ENCODE data around the gene EPHA1.
A peak's percentile ranks its signal among the peaks of the same experiment; 100 is the strongest.

Gene EPHA1
- 16.7 to 45.7 reads per million in 2 donors for total RNA-seq

- peak; percentile 38 for DNase-seq
Observed at GRCh38 chr7:143408686-143409561, at the start of gene EPHA1. TSS of gene EPHA1 (minus strand) at chr7:143408856. CDS start at chr7:143408805, 51 bp downstream.

- DNase-seq: no peak
Observed at GRCh38 chr7:143458263-143458662, 49.6 kb upstream of the EPHA1 start.

GRCh38 chr7:143456992-143457793 is 48.5 kb upstream of the EPHA1 start:
- DNase-seq: no peak

GRCh38 chr7:143455942-143456341 is 47.3 kb upstream of the EPHA1 start:
- no peak for DNase-seq

- DNase-seq: no peak
Observed at GRCh38 chr7:143455491-143455890, 46.8 kb upstream of the EPHA1 start.

- no peak for DNase-seq
Observed at GRCh38 chr7:143454091-143454680, 45.5 kb upstream of the EPHA1 start.

- no peak for DNase-seq
Observed at GRCh38 chr7:143452495-143452894, 43.8 kb upstream of the EPHA1 start.

GRCh38 chr7:143451746-143452145 is 43.1 kb upstream of the EPHA1 start:
- no peak for DNase-seq

- no peak for DNase-seq
Observed at GRCh38 chr7:143451122-143451521, 42.5 kb upstream of the EPHA1 start.

- no peak for DNase-seq
Observed at GRCh38 chr7:143449793-143450192, 41.1 kb upstream of the EPHA1 start.

- no peak for DNase-seq
Observed at GRCh38 chr7:143448429-143448828, 39.8 kb upstream of the EPHA1 start.

- DNase-seq: no peak
Observed at GRCh38 chr7:143447466-143447865, 38.8 kb upstream of the EPHA1 start.

- DNase-seq: no peak
Observed at GRCh38 chr7:143444785-143445184, 36.1 kb upstream of the EPHA1 start.

GRCh38 chr7:143444063-143444782 is 35.6 kb upstream of the EPHA1 start:
- no peak for DNase-seq

GRCh38 chr7:143443153-143443552 is 34.5 kb upstream of the EPHA1 start, which contains the start of gene TAS2R60:
TSS of gene TAS2R60 (plus strand) at chr7:143443453. CDS start at chr7:143443453, 0 bp downstream.
- no peak for DNase-seq

- DNase-seq: no peak
Observed at GRCh38 chr7:143439866-143440265, 31.2 kb upstream of the EPHA1 start.

GRCh38 chr7:143437578-143437977 is 28.9 kb upstream of the EPHA1 start:
- DNase-seq: no peak

GRCh38 chr7:143436325-143436946 is 27.8 kb upstream of the EPHA1 start:
- DNase-seq: no peak

- no peak for DNase-seq
Observed at GRCh38 chr7:143435266-143435665, 26.6 kb upstream of the EPHA1 start.

GRCh38 chr7:143434660-143435059 is 26.0 kb upstream of the EPHA1 start:
- DNase-seq: no peak

GRCh38 chr7:143433759-143434158 is 25.1 kb upstream of the EPHA1 start:
- DNase-seq: no peak

GRCh38 chr7:143431109-143431508 is 22.5 kb upstream of the EPHA1 start:
- DNase-seq: no peak
